PC-9 (cell line): Measurements from ENCODE around the gene ZC3H12C. TPM values are rescaled to one million over a fixed set of nuclear protein-coding genes. Genes with fewer than 3 reads are reported as not detected.

Source experiments
- BruUV-seq: library from RNA; stranded (reverse); fragments of 400-500 nt; replicated peaks from 2 replicates; lab custom pipeline; 2021; lab: Mats Ljungman, UMichigan
- CTCF ChIA-PET: fragments of 300-600 bp; sonication (Branson Sonifier 250); formaldehyde crosslinking; loops from one replicate; lab custom pipeline; 2022; ENCODE audit warnings: antibody characterized with exemption; lab: Charles Lee
- POLR2A ChIA-PET: fragments of 300-600 bp; sonication (Branson Sonifier 250); formaldehyde crosslinking; loops from one replicate; lab custom pipeline; 2022; ENCODE audit warnings: antibody characterized with exemption; ENCODE audit not compliant: unreplicated experiment; lab: Charles Lee
- DNase-seq, 2 experiments: peaks; one replicate each; pipeline versions ENCODE4 v3.0.0 to v3.0.0-alpha.2; 2015 to 2022; ENCODE audit warnings: mixed read lengths in 1 of 2
- H2AFZ ChIP-seq: fragments of 200-600 bp; sonication (generic); 2 replicates; pipeline ENCODE4 v1.8.1; 2017; ENCODE audit warnings: antibody characterized with exemption
- H3F3A ChIP-seq: fragments of 200-600 bp; sonication (generic); 2 replicates; pipeline ENCODE4 v1.8.1; 2017; ENCODE audit warnings: antibody characterized with exemption, mild to moderate bottlenecking, low read depth; ENCODE audit not compliant: insufficient read depth
- H3K27ac ChIP-seq: fragments of 200-600 bp; sonication (generic); 2 replicates; pipeline ENCODE4 v1.6.1; 2016; ENCODE audit warnings: mixed run types
- H3K27me3 ChIP-seq: fragments of 200-600 bp; sonication (generic); 2 replicates; pipeline ENCODE4 v1.6.1; 2016; ENCODE audit warnings: low read depth, mixed run types; ENCODE audit not compliant: insufficient read depth
- H3K36me3 ChIP-seq: fragments of 200-600 bp; sonication (generic); 2 replicates; pipeline ENCODE4 v1.6.1; 2016; ENCODE audit warnings: low read depth, mixed run types
- H3K4me1 ChIP-seq: fragments of 200-600 bp; sonication (generic); replicated peaks from 2 replicates; pipeline ENCODE4 v1.6.1; 2016; ENCODE audit warnings: mixed run types; ENCODE audit not compliant: insufficient read depth
- H3K4me2 ChIP-seq: fragments of 200-600 bp; sonication (generic); 2 replicates; pipeline ENCODE4 v1.6.1; 2017; ENCODE audit warnings: mixed run types
- H3K4me3 ChIP-seq: fragments of 200-600 bp; sonication (generic); 2 replicates; pipeline ENCODE4 v1.6.1; 2016; ENCODE audit warnings: mixed run types
- H3K79me2 ChIP-seq: fragments of 200-600 bp; sonication (generic); 2 replicates; pipeline ENCODE4 v1.6.1; 2017; ENCODE audit warnings: low read depth, mixed run types
- H3K9me2 ChIP-seq: fragments of 200-600 bp; sonication (generic); 2 replicates; pipeline ENCODE4 v1.8.1; 2017; ENCODE audit warnings: mild to moderate bottlenecking; ENCODE audit not compliant: insufficient read depth
- H3K9me3 ChIP-seq: fragments of 200-600 bp; sonication (generic); 2 replicates; pipeline ENCODE4 v1.8.1; 2016; ENCODE audit warnings: low read depth; ENCODE audit not compliant: insufficient read depth
- H4K20me1 ChIP-seq: fragments of 200-600 bp; sonication (generic); 2 replicates; pipeline ENCODE4 v1.8.1; 2017; ENCODE audit not compliant: insufficient read depth
- EZH2 ChIP-seq: fragments of 200-600 bp; sonication (generic); IDR thresholded peaks from 2 replicates; pipeline ENCODE4 v1.8.0; 2017; ENCODE audit warnings: antibody characterized with exemption, low read depth
- intact Hi-C: fragments of 100-400 bp; cut with micrococcal nuclease; formaldehyde crosslinking; loops from one replicate; pipeline ENCODE4 v1.10.0; 2022; ENCODE audit not compliant: unreplicated experiment
- total RNA-seq: library from RNA; stranded (reverse); gene quantifications from 2 replicates; pipeline ENCODE4 v1.2.3, GENCODE V29; 2021
- TF ChIP-seq, protein P1 (sequence below): fragments of 200-600 bp; sonication (generic); conservative IDR thresholded peaks from 2 replicates; pipeline ENCODE4 v1.6.1; 2017; ENCODE audit warnings: mixed run types, antibody characterized with exemption, mild to moderate bottlenecking, moderate library complexity

Gene ZC3H12C
- total RNA-seq, 1 experiment from 2014 or later: 12.4 TPM

DNA sequence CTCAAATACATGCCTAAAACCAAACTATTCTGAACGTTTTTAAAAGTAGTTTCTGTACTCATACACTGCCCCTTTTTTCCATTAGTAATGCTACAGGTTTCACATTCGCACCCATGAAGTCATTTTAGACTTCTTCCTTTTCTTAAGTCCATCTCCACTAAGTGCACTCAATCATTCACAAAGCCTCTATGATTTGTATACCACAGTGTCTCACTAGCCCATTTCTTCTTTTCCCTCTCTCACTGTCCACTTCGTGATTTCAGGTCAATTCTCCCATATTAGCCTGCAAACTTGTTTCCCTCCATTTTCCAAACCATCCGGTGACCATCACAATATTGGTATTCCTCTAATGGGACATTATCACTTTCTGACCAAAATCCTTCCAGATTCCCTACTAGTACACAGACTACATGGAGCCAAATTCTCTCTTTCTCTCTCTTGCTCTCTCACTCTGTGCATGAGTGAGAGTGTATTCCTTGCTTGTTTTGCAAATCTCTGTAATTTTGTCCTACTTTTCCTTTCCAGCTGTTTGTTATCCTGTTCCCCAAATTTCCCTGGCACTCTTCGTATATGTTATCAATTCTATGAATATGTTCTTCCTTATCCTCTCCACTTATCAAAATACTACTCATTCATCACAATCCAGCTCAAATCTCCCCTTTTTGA is 3.4 kb upstream of the ZC3H12C start:
- H3K4me1 ChIP-seq: peaks cover 37% of the 10 kb centered on the region
- H3K9me3 ChIP-seq: no peaks in the 10 kb centered on the region; the same call in 1 of the 2 replicates
- ChIA-PET POLR2A (no interaction called here), CTCF (no interaction called here)
- H3K79me2 ChIP-seq: peaks cover 22% of the 10 kb centered on the region
- H3K4me2 ChIP-seq: no peak overlapping the region
- H3K9me2 ChIP-seq: no peaks in the 10 kb centered on the region
- intact Hi-C loops: loop anchor here (5.0 to 10.0 kb wide), 4 partner anchors 205 to 1348 kb away; partner anchors contain the start of gene RDX
- DNase-seq: no peak
- TF ChIP-seq, protein P1, sequence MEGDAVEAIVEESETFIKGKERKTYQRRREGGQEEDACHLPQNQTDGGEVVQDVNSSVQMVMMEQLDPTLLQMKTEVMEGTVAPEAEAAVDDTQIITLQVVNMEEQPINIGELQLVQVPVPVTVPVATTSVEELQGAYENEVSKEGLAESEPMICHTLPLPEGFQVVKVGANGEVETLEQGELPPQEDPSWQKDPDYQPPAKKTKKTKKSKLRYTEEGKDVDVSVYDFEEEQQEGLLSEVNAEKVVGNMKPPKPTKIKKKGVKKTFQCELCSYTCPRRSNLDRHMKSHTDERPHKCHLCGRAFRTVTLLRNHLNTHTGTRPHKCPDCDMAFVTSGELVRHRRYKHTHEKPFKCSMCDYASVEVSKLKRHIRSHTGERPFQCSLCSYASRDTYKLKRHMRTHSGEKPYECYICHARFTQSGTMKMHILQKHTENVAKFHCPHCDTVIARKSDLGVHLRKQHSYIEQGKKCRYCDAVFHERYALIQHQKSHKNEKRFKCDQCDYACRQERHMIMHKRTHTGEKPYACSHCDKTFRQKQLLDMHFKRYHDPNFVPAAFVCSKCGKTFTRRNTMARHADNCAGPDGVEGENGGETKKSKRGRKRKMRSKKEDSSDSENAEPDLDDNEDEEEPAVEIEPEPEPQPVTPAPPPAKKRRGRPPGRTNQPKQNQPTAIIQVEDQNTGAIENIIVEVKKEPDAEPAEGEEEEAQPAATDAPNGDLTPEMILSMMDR: no peak
- TF ChIP-seq EZH2: no peak
- no peak overlapping the region for H3K4me3 ChIP-seq
- no peaks in the 10 kb centered on the region for H3K36me3 ChIP-seq
- H3K27ac ChIP-seq: no peak overlapping the region
- H4K20me1 ChIP-seq: no peaks in the 10 kb centered on the region; the same call in 1 of the 2 replicates
- H2AFZ ChIP-seq: no peak overlapping the region
- peaks cover 7% of the 10 kb centered on the region; the same call in 1 of the 2 replicates for H3F3A ChIP-seq
- H3K27me3 ChIP-seq: no peaks in the 10 kb centered on the region
- BruUV-seq: no TSS peak

DNA sequence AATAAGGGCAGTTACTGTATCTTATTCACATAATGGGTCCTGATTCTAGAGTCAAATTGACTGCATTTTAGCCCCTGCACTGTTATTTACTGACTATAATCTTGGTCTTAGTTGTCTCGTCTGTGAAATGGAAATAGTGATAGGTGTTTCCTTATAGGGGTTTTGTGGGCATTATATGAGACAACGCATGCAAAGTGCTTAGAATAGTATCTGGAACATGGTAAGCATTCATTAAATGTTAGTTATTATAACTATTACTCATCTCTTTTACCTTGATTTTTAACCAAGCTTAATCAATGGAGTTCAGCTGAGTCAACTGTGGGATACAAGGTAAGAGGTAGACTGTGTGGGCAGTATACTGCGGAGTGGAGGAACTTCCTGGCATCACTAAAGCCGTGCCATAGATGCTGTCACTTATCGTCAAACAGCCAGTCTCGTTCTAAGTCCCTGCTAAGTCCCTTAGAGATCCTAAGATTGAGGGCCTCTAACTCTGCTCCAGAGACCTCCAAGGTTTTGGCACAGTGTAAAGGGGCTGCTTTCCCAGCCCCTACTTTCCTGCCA is 2.6 kb upstream of the ZC3H12C start:
- H3K36me3 ChIP-seq: no peaks in the 10 kb centered on the region
- no TSS peak for BruUV-seq
- ChIA-PET POLR2A (no interaction called here), CTCF (no interaction called here)
- peaks cover 7% of the 10 kb centered on the region; the same call in 1 of the 2 replicates for H3F3A ChIP-seq
- DNase-seq: no peak
- no peaks in the 10 kb centered on the region; the same call in 1 of the 2 replicates for H4K20me1 ChIP-seq
- H3K4me2 ChIP-seq: no peak overlapping the region
- H3K4me1 ChIP-seq: peaks cover 45% of the 10 kb centered on the region
- H3K27ac ChIP-seq: no peak overlapping the region
- peaks cover 30% of the 10 kb centered on the region for H3K79me2 ChIP-seq
- no peak overlapping the region for H2AFZ ChIP-seq
- TF ChIP-seq, protein P1: no peak
- TF ChIP-seq EZH2: no peak
- no peak overlapping the region for H3K4me3 ChIP-seq
- intact Hi-C loops: loop anchor here (5.0 to 10.0 kb wide), 4 partner anchors 204 to 1347 kb away; partner anchors contain the start of gene RDX
- no peaks in the 10 kb centered on the region for H3K9me2 ChIP-seq
- H3K9me3 ChIP-seq: no peaks in the 10 kb centered on the region; the same call in 1 of the 2 replicates
- no peaks in the 10 kb centered on the region for H3K27me3 ChIP-seq

DNA sequence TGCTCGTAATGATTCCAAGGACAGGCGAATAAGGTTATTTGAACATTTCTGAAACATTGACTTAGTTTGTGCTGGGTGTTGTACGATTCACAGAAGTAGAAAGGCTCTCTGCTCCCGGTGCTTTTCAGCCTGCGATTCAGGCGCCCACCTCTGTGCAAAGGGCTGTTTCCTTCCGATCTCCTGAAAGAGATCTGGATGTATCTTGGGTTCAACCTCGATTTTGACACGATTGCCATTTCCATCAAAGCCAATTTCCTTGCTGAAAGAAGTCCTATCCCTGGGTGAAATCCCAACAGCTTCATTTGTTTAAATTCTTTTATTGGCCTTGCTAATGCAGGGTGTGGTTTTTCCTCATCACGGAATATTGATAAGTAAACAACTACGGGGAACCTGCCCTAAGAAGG is 1.1 kb upstream of the ZC3H12C start:
- no peak for DNase-seq
- CTCF ChIA-PET: interaction anchor here (0.6 kb wide), 1 partner anchor 253 kb away, joined by 4 read pairs; no protein-coding TSS in a partner anchor
- no peaks in the 10 kb centered on the region for H3K9me2 ChIP-seq
- no peaks in the 10 kb centered on the region; the same call in 1 of the 2 replicates for H4K20me1 ChIP-seq
- peaks cover 7% of the 10 kb centered on the region; the same call in 1 of the 2 replicates for H3F3A ChIP-seq
- no peaks in the 10 kb centered on the region; the same call in 1 of the 2 replicates for H3K9me3 ChIP-seq
- no peaks in the 10 kb centered on the region for H3K27me3 ChIP-seq
- POLR2A ChIA-PET: interaction anchor here (0.7 kb wide), 1 partner anchor 153 kb away, joined by 6 read pairs; no protein-coding TSS in a partner anchor
- peak overlapping the region; percentile 98 for H2AFZ ChIP-seq
- BruUV-seq: TSS peak; percentile 82
- H3K4me3 ChIP-seq: peak overlapping the region; percentile 82
- H3K27ac ChIP-seq: peak overlapping the region; percentile 77
- peaks cover 53% of the 10 kb centered on the region for H3K4me1 ChIP-seq
- peaks cover 45% of the 10 kb centered on the region for H3K79me2 ChIP-seq
- no peak for TF ChIP-seq EZH2
- TF ChIP-seq, protein P1: no peak
- H3K4me2 ChIP-seq: peak overlapping the region; percentile 84
- intact Hi-C loops: loop anchor here (1.0 to 10.0 kb wide), 5 partner anchors 146 to 1345 kb away; partner anchors contain the start of gene RDX
- no peaks in the 10 kb centered on the region for H3K36me3 ChIP-seq
